OCI-M2 (cell line): ENCODE measurements around the gene MICA.
"Not testable (repeated sequence)": the region's sequence is repeated elsewhere in the genome, so short reads cannot be mapped to it uniquely, and the experiment has no call there.

ENCODE experiments used
- DNase-seq: peaks from one replicate; lab custom pipeline; 2025; ENCODE audit not compliant: unreplicated experiment; lab: John Stamatoyannopoulos, UW

Gene MICA

DNA sequence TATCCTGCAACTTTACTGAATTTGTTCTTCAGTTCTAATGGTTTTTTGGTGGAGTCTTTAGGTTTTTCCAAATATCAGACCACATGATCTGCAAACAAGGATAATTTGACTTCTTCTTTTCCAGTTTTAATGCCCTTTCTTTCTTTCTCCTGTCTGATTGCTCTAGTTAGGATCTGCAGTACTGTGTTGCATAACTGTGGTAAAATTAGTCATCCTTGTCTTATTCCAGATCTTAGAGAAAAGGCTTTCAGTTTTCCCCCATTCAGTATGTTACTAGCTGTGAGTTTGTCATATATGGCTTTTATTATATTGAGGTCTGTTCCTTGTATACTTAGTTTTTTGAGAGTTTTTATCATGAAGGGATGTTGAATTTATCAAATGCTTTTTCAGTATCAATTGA is 4.3 kb downstream of the MICA start:
- no peak for DNase-seq

DNA sequence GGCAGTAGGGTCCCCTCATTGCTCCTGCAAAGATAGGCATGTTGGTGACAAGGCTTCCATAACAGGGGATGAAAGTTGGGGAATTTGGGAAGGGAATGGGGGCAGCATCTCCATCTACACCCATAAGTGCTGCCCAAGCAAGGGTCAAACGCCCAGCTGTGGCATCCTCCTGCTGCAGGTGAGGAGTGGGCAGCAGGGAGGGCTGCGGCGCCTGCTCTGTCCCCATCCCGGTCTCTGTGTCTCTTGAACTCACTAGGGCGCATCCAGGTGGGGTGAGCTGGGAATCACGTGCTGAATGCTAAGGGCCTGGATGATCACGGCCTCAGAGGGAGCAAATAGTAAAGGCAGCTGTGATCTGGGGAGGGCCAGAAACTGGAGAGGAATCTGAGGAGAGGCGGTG is 9.1 kb downstream of the MICA start:
- DNase-seq, result no peak

DNA sequence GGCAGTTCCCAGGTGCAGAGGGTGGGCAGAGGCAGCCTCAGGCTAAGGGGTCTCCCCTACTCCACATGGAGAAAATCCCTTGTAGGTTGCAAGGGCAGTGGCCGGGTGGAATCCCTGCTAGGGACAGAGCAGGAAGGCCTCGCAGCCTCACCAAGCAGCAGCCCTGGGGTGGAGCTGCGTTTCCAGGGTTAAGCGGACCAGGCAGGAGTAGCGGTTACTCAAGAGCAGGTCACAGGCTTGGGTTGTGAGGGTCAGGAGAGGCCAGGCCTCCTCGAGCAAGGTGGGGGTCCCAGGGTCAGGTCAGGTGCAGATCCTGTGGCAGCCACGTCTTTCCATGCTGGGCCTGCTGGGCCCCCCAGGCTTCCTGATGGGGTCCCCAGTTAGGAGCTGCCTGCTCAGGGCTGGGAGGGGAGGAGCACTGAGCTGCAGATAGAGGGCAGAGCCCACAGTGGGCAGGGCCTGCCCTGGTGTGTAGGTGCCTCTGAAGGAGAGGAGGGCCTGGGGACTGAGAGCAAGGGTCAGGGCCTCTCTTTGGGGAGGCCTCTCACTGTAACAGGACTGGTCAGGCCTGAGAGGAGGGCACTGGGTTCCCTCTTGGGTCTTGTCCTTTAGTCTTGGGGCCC is 10.9 kb downstream of the MICA start:
- DNase-seq, result not testable (repeated sequence)

DNA sequence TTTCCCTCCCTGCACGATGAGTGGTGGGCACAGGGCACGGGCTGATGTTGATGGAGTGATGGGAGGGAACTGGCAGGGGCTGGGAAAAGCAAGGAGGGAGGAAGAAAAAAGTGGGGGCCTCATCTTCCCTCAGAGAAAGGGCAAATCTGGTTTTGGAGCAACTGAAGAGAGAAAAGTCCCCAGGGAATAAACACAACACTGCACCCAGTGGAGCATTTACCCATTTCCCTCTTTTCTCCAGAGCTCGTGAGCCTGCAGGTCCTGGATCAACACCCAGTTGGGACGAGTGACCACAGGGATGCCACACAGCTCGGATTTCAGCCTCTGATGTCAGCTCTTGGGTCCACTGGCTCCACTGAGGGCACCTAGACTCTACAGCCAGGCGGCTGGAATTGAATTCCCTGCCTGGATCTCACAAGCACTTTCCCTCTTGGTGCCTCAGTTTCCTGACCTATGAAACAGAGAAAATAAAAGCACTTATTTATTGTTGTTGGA is 11.4 kb downstream of the MICA start:
- DNase-seq, result no peak

DNA sequence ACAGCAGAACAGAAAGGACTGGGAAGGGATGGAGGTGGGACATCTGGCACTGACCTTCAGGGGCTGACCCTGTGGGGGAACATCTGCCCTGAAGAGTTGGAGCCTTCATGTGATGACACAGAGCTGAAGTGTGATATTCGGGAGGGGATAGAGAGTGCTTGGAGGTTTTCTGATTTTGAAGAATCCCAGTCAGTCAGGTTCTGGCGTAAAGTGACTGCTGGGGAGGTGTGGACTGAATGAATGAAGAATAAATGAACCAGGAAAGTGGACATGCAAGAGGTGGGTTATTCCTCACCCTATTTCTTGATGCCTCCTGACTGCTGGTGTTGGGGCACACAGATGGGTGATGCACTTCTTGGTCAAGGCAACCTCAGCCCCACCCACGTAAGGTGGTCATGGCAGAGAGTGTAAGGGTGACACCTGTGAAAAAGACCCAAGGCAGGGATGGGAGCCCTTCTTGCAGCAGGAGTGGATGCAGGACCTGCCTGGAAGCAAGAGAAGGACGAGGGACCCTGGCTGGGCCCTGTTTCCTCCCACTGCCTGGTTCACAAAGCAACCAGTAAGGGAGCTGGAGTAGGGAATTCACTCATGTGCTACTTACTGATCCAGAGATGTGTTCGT is 13.1 kb downstream of the MICA start:
- no peak for DNase-seq

DNA sequence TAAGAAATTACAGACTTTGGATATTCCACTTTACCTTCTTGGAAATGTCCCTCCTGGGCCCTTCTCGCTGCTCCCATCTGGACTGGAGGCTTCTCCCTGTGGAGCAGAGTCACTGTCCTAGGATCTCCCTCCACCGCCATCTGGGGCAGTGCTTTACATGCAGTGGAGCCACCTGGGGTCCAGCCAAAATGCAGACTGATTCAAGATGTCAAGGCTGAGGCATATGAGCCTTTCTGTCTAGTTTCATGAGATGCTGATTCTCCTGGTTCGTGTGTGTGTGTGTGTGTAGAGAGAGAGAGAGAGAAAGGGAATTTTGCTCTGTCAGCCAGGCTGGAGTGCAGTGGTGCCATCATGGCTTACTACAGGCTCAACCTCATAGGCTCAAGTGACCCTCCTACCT is 14.9 kb downstream of the MICA start:
- DNase-seq, result no peak

DNA sequence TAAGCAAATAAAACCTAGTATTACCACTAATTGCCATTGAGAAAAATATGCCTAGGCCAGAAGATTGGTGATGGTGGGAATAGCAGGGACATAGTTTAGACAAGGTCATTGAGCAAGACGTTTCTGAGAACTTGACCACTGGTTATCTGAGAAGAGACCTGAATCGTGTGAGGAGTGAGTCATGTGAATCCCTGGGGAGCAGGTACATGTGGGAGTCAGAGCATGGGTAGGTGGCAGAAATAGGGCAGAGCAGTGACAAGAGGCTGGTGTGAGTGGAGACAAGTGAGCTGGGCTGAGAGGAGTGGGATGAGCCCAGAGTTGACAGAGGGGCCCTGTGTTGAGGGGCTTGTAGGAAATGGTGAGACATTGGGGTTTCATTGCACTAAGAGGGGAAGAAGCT is 16.4 kb downstream of the MICA start:
- DNase-seq, result no peak

DNA sequence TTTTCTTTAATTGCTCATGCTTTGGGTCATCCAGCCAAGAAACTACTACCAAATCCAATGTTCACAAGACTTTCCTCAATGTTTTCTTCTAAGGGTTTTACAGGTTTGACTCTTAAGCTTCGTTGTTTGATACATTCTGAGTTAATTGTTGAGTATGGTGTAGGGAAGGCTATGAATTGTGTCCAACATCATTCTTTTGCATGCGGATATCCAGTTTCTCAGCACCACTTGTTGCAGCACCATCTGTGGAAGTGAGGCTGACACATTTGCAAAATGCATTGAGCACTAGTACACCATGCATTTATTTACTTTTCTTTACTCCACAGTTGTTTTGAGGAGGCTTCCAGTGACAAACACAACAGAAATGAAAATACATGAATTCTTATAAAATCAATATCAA is 17.2 kb downstream of the MICA start:
- no peak for DNase-seq

DNA sequence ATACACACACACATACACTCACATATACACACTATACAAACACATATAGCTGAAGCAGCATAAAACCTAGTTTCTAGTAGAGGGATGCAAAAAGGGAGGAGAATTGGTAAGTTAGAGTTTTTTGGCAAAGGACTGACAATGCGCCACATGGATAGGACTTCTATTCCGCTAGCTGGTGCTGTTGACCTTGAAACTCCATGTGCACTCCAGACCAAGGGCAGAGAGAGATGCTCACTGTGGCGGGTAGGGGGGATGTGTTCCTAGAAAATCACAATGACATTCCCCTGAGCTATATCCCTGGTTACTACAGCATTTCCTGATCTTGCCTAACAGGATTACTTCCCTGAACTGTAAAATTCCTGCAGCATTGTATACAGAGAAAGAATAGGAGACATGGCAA is 19.2 kb downstream of the MICA start:
- DNase-seq, result no peak

DNA sequence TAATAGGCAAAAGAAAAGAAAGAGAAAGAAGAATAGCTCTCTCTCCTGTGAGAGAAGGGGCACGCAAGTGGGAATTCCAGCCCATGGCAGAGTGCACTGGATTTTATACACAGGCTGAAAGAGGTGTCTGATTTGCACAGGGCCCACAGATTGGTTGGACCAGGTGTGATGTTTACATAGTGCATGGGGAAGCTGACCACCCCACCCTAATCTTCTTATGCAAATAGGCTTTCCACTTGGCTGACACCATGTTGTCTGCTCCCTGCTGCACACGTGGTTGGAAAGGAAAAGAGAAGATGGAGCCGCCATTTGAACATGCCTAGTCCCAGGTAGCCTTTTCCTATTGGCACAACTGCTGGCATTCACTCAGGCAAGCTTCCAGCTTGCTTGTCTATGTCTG is 20.2 kb downstream of the MICA start:
- no peak for DNase-seq

DNA sequence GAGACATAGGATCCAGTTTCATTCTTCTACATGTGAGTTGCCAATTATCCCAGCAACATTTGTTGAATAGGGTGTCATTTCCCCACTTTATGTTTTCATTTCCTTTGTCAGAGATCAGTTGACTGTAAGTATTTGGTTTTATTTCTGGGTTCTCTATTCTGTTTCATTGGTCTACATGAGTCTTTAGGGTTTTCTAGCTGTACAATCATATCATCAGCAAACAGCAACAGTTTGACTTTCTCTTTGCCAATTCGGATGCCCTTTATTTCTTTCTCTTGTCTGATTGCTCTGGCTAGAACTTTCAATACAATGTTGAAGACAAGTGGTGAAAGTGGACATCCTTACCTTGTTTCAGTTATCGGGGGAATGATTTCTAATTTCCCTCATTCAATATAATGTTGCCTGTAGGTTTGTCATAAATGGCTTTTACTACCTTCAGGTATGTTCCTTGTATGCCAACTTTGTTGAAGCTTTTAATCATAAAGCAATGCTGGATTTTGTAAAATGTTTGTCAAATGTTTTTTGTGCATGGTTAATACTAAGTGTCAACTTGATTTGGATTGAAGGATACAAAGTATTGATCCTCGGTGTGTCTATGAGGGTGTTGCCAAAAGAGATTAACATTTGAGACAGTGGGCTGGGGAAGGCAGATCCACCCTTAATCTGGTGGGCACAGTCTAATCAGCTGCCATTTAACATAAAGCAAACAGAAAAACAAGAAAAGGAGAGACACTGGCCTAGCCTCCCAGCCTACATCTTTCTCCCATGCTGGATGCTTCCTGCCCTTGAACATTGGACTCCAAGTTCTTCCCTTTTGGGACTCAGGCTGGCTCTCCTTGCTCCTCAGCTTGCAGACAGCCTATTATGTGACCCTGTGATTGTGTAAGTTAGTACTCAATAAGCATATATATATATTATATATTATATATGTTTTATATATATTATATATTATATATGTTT is 23.3 kb downstream of the MICA start:
- no peak for DNase-seq

DNA sequence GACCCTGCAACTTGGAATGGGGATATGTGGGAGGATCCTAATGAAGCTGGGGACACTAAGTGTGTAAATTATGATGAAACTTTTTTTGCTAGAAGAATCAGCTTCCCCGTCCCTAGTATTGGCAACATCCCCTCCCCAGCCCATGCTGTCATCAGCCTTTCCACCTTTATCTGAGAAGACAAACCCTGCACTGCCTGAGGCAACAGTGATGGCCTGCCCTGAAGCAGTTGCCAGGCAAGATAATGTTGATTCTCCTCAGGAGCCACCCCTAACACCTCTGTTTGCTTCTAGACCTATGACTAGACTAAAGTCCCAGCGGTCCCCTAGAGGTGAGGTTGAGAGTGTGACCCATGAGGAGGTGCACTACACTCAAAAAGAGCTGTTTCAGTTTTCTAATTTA is 27.1 kb downstream of the MICA start:
- no peak for DNase-seq

DNA sequence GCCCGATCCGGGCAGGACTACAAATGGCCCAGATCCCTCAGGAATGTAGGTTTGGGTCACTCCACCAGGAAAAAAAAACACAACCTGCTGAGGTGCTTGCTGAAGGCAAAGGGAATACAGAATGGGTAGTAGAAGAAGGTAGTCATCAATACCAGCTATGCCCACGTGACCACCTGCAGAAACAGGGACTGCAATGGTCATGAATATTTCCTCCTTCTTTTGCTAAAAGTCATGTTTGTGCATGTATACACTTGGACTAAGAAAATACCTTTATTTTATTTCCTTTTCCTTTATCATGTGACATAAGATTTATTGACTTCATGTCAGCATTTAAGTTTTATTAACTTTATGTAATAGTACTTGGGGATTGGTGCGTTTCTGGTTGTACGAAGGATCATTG is 31.7 kb downstream of the MICA start:
- DNase-seq, result not testable (repeated sequence)

DNA sequence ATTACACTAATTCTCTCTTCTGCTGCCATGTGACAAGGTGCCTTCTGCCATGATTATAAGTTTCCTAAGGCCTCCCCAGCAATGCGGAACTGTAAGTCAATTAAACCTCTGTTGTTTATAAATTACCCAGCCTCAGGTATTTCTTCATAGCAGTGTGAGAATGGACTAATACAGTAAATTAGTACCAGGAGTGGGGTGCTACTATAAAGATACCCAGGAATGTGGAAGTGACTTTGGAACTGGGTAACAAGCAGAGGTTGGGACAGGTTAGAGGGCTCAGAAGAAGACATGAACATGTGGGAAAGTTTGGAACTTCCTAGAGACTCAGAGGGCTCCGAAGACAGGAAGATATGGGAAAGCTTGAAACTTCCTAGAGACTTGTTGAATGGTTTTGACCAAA is 34.8 kb downstream of the MICA start:
- no peak for DNase-seq

DNA sequence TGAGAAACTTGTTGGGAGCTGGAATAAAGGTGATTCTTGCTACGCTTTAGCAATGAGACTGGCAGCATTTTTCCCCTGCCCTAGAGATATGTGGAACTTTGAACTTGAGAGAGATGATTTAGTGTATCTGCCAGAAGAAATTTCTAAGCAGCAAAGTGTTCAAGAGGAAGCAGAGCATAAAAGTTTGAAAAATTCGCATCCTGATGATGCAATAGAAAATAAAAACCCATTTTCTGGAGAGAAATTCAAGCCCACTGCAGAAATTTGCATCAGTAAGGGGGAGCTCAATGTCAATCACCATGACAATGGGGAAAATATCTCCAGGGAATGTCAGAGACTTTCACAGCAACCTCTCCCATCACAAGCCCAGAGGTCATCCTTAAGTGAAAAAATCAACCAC is 35.3 kb downstream of the MICA start:
- no peak for DNase-seq

DNA sequence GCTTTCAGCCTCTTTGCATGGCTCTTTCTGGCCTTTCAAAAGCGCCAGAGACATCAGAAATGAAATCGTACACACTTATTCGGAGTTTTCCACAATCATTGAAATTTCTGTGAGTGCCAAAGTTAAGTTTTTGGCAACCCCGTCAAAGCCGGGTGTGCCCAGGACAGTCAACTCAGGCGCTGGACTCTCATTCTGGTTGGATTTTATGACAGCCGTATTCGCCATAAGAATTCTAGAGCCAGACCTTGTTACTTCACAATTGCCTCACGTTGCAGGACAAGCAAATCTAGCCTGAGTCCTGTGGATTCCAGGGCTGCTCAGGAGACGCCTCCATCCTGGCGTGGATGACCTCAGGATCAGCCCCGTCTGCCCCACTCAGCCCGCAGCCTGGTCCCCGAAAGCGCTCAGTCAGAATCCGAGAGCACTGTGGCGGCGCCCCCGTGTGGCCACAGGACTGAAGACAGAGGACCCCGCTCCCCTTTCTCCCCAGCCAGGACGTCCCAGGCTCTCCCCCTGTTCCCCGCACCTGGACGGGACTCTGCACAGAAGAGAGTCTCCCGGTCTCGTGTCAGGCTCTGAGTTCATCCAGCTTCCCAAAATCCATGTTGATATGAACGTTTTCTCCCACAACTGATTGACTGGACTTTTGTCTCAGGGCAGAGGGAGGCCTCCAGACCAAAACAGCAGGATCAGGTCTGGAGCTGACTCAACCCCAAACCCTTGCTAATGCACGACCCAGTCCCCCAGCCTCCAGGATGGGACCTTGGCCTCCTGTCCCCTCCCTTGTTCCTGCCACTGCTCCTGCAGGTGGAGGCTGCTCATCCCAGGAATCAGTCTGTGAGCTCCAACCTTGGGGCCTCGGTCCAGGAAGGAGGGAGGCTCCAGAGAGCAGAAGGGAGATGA is 38.2 kb downstream of the MICA start:
- peak; percentile 26 for DNase-seq

DNA sequence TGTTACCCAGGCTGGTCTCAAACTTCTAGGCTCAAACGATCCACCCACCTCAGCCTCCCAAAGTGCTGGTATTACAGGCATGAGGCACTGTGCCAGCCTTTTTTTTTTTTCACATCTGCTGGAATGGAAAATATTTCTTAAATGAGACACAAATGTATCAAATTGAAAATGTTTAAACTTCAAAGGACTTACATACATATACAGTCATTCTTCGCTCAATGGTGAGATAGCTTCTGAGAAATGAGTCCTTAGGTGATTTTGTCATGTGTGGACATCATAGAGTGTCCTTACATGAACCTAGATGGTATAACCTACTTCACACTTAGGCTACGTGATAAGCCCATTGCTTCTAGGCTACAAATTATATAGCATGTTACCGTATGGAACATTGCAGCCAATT is 43.1 kb downstream of the MICA start:
- DNase-seq, result no peak

DNA sequence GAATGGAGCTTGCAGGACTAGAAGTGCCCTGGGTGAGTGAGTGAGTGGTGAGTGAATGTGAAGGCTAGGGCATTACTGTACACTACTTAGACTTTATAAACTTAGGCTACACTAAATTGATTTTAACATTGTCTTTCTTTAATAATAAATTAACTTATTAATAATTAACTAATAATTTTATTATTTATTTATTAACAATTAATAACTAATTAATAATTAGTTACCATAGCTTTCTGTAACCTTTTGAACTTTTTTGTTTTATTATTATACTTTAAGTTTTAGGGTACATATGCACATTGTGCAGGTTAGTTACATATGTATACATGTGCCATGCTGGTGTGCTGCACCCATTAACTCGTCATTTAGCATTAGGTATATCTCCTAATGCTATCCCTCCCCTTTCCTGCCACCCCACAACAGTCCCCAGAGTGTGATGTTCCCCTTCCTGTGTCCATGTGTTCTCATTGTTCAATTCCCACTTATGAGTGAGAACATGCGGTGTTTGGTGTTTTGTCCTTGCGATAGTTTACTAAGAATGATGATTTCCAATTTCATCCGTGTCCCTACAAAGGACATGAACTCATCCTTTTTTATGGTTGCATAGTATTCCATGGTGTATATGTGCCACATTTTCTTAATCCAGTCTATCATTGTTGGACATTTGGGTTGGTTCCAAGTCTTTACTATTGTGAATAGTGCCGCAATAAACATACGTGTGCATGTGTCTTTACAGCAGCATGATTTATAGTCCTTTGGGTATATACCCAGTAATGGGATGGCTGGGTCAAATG is 43.8 kb downstream of the MICA start:
- DNase-seq, result not testable (repeated sequence)

DNA sequence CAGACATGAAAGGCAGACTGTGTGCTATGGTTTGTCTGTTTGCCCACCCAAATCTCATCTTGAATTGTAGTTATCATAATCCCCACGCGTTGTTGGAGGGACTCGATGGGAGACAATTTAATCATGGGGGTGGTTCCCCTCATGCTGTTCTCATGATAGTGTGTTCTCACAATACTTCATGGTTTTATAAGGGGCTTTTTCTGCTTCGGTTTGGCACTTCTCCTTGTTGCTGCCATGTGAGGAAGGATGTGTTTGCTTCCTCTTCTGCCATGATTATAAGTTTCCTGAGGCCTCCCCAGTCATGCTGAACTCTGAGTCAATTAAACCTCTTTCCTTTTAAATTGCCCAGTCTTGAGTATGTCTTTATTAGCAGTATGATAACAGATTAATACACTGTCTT is 47.4 kb downstream of the MICA start:
- no peak for DNase-seq

DNA sequence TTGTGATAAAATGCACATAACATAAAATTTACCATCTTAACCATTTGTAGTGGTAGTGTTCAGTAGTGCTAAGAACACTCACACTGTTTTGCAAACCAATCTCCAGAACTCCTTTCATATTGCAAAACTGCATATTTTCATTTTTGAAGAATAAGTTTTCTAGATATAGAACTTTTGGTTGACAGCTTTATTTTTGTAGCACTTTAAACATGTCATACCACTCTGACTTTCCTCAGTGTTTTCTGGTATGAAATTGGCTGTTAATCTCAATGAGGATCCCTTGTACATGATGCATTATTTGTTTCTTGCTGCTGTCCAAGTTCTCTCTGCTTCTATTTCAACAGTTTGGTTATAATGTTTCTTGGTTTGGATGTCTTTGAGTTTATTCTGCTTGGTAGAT is 49.5 kb downstream of the MICA start:
- DNase-seq, result no peak
